ENCODE data around the gene TMEM165. TPM values are rescaled to one million over a fixed set of nuclear protein-coding genes. Genes with fewer than 3 reads are reported as not detected.

TMEM165 gene
- total and polyA plus RNA-seq, 10 of the 15 experiments (the other 5 are each of a cell fraction or from before 2014, with no cell fraction given) = 18.3 to 141 (median 81.1) TPM

DNA sequence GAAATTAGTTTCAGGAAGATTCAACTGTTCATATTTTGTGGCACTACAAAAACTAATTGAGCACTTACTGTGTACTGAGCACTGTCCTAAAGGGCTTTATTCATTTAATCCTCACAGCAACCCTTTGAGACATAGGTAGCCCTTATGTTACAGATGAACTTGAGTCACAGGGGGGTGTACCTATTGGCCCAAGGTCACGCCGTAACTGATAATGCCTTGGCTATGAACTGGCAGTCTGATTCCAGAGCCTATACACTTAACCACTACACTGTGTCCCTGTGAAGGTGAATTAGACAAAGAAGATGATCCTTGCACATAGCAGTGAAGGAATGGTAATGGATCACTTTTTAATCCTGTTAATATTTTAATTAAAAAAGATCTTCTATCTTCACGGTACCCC is 12.0 kb downstream of the TMEM165 start (continued):
- TF ChIP-seq SKIL (IDR thresholded peaks at IDR 0.05; ENCODE audit: low read depth, poor library complexity, severe bottlenecking) = no peak
- no peak for TF ChIP-seq HDGF (IDR thresholded peaks at IDR 0.05)
- no peak for TF ChIP-seq STAT1 (conservative IDR thresholded peaks at IDR 0.05)
- no peak for TF ChIP-seq NRF1 (conservative IDR thresholded peaks at IDR 0.05; ENCODE audit: low read depth, low read length)
- TF ChIP-seq TCF7 (IDR thresholded peaks at IDR 0.05; ENCODE audit: borderline replicate concordance) = no peak
- TF ChIP-seq ZBED1 (IDR thresholded peaks at IDR 0.05; ENCODE audit: borderline replicate concordance) = no peak

DNA sequence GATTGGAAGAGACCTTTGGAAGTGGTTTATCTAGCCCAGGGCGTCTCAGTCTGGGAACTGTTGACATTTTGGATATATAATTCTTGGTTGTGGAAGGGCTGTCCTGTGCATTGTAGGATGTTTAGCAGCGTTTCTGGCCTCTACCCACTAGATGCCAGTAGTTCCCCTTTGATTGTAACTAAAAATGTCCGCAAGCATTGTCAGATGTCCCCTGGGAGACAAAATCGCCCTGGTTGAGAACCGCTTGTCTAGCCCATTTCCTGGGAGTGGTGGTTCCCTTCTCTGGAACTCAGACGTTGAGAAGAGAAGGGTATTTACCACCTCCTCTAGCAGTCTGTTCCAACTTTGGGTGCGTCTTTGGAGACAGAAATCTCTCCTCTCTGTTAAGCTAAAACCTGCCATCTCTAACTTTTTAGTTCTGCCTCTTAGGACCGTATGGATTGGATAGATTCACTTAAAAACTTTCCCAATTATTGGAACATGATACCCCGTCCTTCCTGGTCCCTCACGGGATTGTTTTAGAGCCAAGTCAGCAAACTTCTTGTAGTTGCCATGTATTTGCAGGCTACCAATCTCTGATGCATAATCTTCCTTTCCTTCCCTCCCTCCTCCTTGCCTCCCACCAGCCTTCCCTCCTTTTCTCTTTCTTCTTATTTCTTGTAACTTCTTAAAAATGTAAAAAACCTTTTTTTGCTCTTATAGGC is 13.9 kb downstream of the TMEM165 start:
- Histone ChIP-seq H3K9me3 (replicated peaks; ENCODE audit: control insufficient read depth, insufficient read depth, low read length) (no peaks in the 10 kb centered on the region), H3K27ac (ENCODE audit: control insufficient read depth, insufficient read depth) (no peak overlapping the region), H3K79me2 (ENCODE audit: control insufficient read depth, insufficient read depth, low read length) (peaks cover 67% of the 10 kb centered on the region), H3K4me3 (no peak overlapping the region), H4K20me1 (ENCODE audit: control insufficient read depth, insufficient read depth) (peaks cover 3% of the 10 kb centered on the region; the same call in 1 of the 2 replicates), H3K36me3 (ENCODE audit: control insufficient read depth in 2 of 2, insufficient read depth in 2 of 2, low read length in 1 of 2) (peaks cover 2 to 15% of the 10 kb centered on the region in 2 experiments; a peak in 3 of 4 replicates), H3K4me1 (ENCODE audit: control insufficient read depth, insufficient read depth, low read length) (no peaks in the 10 kb centered on the region), H3K27me3 (replicated peaks in 1 of 2; ENCODE audit: control insufficient read depth in 2 of 2, insufficient read depth in 2 of 2, low read length in 1 of 2) (no peaks in the 10 kb centered on the region), H3K4me2 (ENCODE audit: control insufficient read depth, insufficient read depth) (peak overlapping the region; percentile 11; the same call in 1 of the 2 replicates), H3K9ac (ENCODE audit: control insufficient read depth, insufficient read depth, low read length) (no peak overlapping the region), H2AFZ (ENCODE audit: control insufficient read depth, low read depth, low read length) (no peak overlapping the region)
- ATAC-seq (peak; percentile 93), FAIRE-seq (peak; percentile 62), DNase-seq (ENCODE audit: low read depth, low spot score) (peak; percentile 39)
- CTCF ChIA-PET = interaction anchor here (0.9 to 4.3 kb wide), 29 partner anchors 8 to 1427 kb away, joined by 3 to 75 read pairs (median 5); partner anchors contain the start of genes CLOCK, SRD5A3 and TMEM165
- intact Hi-C loops (cut with micrococcal nuclease; ENCODE audit: unreplicated experiment) (loop anchor here (1.0 to 10.0 kb wide), 4 partner anchors 145 to 895 kb away; no protein-coding TSS in a partner anchor), in situ Hi-C loops (cut with MboI) (loop anchor here (10.0 to 25.0 kb wide), 2 partner anchors 325 to 453 kb away; partner anchors contain the start of gene EXOC1)
- POLR2A ChIA-PET = interaction anchor here (0.6 to 1.4 kb wide), 6 partner anchors 11 to 142 kb away, joined by 3 to 10 read pairs (median 4); partner anchors contain the start of genes CLOCK and TMEM165
- BruUV-seq (replicated peaks) = no TSS peak
- SMC1A ChIA-PET (ENCODE audit: uncharacterized antibody, unreplicated experiment) = interaction anchor here (0.8 to 4.3 kb wide), 20 partner anchors 8 to 892 kb away, joined by 3 to 36 read pairs (median 5); partner anchors contain the start of gene SRD5A3
- RAD21 ChIA-PET (ENCODE audit: unreplicated experiment) = interaction anchor here (0.6 to 4.0 kb wide), 14 partner anchors 10 to 538 kb away, joined by 3 to 41 read pairs (median 3); partner anchors contain the start of genes CLOCK and TMEM165
- 44% methylated on average over 10 of the region's 10 CpGs for WGBS (ENCODE audit: insufficient coverage, insufficient replicate concordance, low lambda C conversion rate, missing lambda C conversion rate)
- TF ChIP-seq E2F4 (IDR thresholded peaks at IDR 0.05; ENCODE audit: low read depth, low read length) = no peak
- TF ChIP-seq MYB (IDR thresholded peaks at IDR 0.05; ENCODE audit: borderline replicate concordance, low read depth, low read length) = no peak
- no peak for TF ChIP-seq MTA2 (IDR thresholded peaks at IDR 0.05; ENCODE audit: low read depth)
- no peak for TF ChIP-seq ZNF592 (IDR thresholded peaks at IDR 0.05)
